Measurements from ENCODE around the gene MTAP.

DNA sequence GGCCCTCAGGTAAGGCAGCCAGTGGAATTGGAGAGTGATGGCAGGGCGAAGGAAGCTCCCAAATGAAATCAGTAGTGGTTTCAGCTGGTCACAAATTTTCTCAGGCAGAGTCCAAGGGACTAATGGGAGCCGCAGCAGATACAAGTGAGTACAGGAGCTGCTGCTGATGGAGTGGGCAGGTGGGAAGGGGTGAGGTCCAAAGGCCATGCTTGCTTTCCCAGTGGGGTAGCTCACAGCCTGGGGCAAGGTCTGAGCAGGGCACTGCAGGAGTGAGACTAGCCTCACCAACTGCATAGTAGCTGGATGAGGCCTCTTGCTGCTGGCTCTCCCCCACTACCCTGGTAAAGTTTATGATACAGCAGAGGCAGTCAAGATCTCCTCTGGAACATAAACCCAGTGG is 38.2 kb downstream of the MTAP start:
- TF ChIP-seq CREB1 (CRISPR knock-in tag; IDR thresholded peaks at IDR 0.05) = no peak
- TF ChIP-seq TP53 (CRISPR knock-in tag; IDR thresholded peaks at IDR 0.05) = no peak
- no peak for TF ChIP-seq ZNF121 (CRISPR knock-in tag; IDR thresholded peaks at IDR 0.05)
- no peak for TF ChIP-seq ETV6 (CRISPR knock-in tag; IDR thresholded peaks at IDR 0.05)
- TF ChIP-seq, protein P1, sequence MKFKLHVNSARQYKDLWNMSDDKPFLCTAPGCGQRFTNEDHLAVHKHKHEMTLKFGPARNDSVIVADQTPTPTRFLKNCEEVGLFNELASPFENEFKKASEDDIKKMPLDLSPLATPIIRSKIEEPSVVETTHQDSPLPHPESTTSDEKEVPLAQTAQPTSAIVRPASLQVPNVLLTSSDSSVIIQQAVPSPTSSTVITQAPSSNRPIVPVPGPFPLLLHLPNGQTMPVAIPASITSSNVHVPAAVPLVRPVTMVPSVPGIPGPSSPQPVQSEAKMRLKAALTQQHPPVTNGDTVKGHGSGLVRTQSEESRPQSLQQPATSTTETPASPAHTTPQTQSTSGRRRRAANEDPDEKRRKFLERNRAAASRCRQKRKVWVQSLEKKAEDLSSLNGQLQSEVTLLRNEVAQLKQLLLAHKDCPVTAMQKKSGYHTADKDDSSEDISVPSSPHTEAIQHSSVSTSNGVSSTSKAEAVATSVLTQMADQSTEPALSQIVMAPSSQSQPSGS (CRISPR knock-in tag; IDR thresholded peaks at IDR 0.05; ENCODE audit: borderline replicate concordance, low read depth) = no peak
